PFSK-1 (cell line): ENCODE data around the gene GPR141.

Source experiments
- FOXP2 ChIP-seq: optimal IDR thresholded peaks from 2 replicates; pipeline ENCODE3; 2011; ENCODE audit warnings: borderline replicate concordance, control low read depth, inconsistent platforms; ENCODE audit not compliant: insufficient read depth; ENCODE audit errors: extremely low read length, extremely low read depth
- POLR2AphosphoS5 ChIP-seq: IDR thresholded peaks from 2 replicates; pipeline ENCODE4 v1.6.1; 2012; ENCODE audit warnings: low read depth, mild to moderate bottlenecking, control low read depth, low read length, moderate library complexity
- REST ChIP-seq, 2 experiments: IDR thresholded peaks; 2 replicates each; pipeline versions ENCODE4 v1.6.1 to v1.8.0; 2011 to 2012; ENCODE audit warnings: low read depth in 2 of 2, low read length in 2 of 2, control low read depth in 1 of 2, inconsistent platforms in 1 of 2, mild to moderate bottlenecking in 1 of 2, moderate library complexity in 1 of 2; ENCODE audit not compliant: insufficient read depth in 1 of 2
- SIN3A ChIP-seq: IDR thresholded peaks from 2 replicates; pipeline ENCODE4 v1.6.1; 2012; ENCODE audit warnings: mild to moderate bottlenecking, low read length, moderate library complexity, borderline replicate concordance; ENCODE audit not compliant: insufficient read depth
- TAF1 ChIP-seq: IDR thresholded peaks from 2 replicates; pipeline ENCODE4 v1.6.1; 2012; ENCODE audit warnings: low read length, control low read depth, borderline replicate concordance; ENCODE audit not compliant: insufficient read depth

GPR141 gene

GRCh38 chr7:37753398-37754050 is 70.0 kb downstream of the GPR141 start:
- no peak for TF ChIP-seq TAF1

- no peak for TF ChIP-seq REST (IDR thresholded peaks at IDR 0.05; ENCODE audit: insufficient read depth in 1 of 2, low read depth in 2 of 2, low read length in 2 of 2)
- no peak for TF ChIP-seq POLR2AphosphoS5
- no peak for TF ChIP-seq SIN3A
- TF ChIP-seq TAF1, result no peak
- TF ChIP-seq FOXP2, result no peak
These were observed 73.4 kb downstream of the GPR141 start for GRCh38 chr7:37756797-37757551.

- no peak for TF ChIP-seq SIN3A
- TF ChIP-seq FOXP2, result no peak
- TF ChIP-seq TAF1, result no peak
- TF ChIP-seq REST (IDR thresholded peaks at IDR 0.05; ENCODE audit: insufficient read depth in 1 of 2, low read depth in 2 of 2, low read length in 2 of 2), result no peak
- no peak for TF ChIP-seq POLR2AphosphoS5
These were observed 74.0 kb downstream of the GPR141 start for GRCh38 chr7:37757563-37757962.

GRCh38 chr7:37758501-37759045 is 75.0 kb downstream of the GPR141 start:
- TF ChIP-seq SIN3A (no peak), TAF1 (no peak), POLR2AphosphoS5 (no peak), REST (IDR thresholded peaks at IDR 0.05; ENCODE audit: insufficient read depth in 1 of 2, low read depth in 2 of 2, low read length in 2 of 2) (no peak), FOXP2 (no peak)

GRCh38 chr7:37759526-37759925 is 76.0 kb downstream of the GPR141 start:
- TF ChIP-seq POLR2AphosphoS5, result no peak
- TF ChIP-seq FOXP2, result no peak

- TF ChIP-seq POLR2AphosphoS5 (no peak), REST (IDR thresholded peaks at IDR 0.05; ENCODE audit: insufficient read depth in 1 of 2, low read depth in 2 of 2, low read length in 2 of 2) (no peak), TAF1 (no peak)
These were observed 81.9 kb downstream of the GPR141 start for GRCh38 chr7:37765421-37765829.
